Type B pancreatic cell (in vitro differentiated cells): ENCODE results near the gene UCN2. TPM values are rescaled to one million over a fixed set of nuclear protein-coding genes. Genes with fewer than 3 reads are reported as not detected.
"Not testable (repeated sequence)": the region's sequence is repeated elsewhere in the genome, so short reads cannot be mapped to it uniquely, and the experiment has no call there.

Experiments used
- DNase-seq: peaks from one replicate; pipeline ENCODE4 v3.0.0; 2021; ENCODE audit warnings: mixed read lengths; ENCODE audit not compliant: unreplicated experiment; ENCODE audit errors: extremely low spot score
- H3K27ac Mint-ChIP-seq: 2 replicates; pipeline ENCODE4 v1.8.0; 2021; ENCODE audit warnings: mild to moderate bottlenecking, mixed read lengths
- H3K27me3 Mint-ChIP-seq: 2 replicates; pipeline ENCODE4 v1.8.0; 2021; ENCODE audit warnings: mixed read lengths
- H3K36me3 Mint-ChIP-seq: 2 replicates; pipeline ENCODE4 v1.8.0; 2021; ENCODE audit warnings: mixed read lengths
- H3K4me1 Mint-ChIP-seq: one replicate; pipeline ENCODE4 v1.8.0; 2021; ENCODE audit warnings: mixed read lengths; ENCODE audit not compliant: unreplicated experiment
- H3K4me3 Mint-ChIP-seq: 2 replicates; pipeline ENCODE4 v1.8.0; 2021; ENCODE audit warnings: mild to moderate bottlenecking, mixed read lengths
- H3K9me3 Mint-ChIP-seq: 2 replicates; pipeline ENCODE4 v1.8.0; 2021; ENCODE audit warnings: mixed read lengths
- total RNA-seq: library from RNA; stranded (reverse); gene quantifications from 2 replicates; pipeline ENCODE4 v1.2.1, GENCODE V29; 2021; ENCODE audit warnings: low replicate concordance
- TF ChIP-seq, protein P1 (sequence below): fragments of 200-600 bp; sonication (generic); conservative IDR thresholded peaks from 2 replicates; pipeline ENCODE4 v1.5.0; 2021; ENCODE audit warnings: antibody characterized with exemption, mild to moderate bottlenecking

The UCN2 gene
- total RNA-seq, 1 donor from 2014 or later = 0.72 TPM

- Mint-ChIP-seq H3K9me3 (no peaks in the 10 kb centered on the region), H3K36me3 (peaks cover 3% of the 10 kb centered on the region), H3K4me3 (peak overlapping the region; percentile 96), H3K27ac (peak overlapping the region; percentile 77), H3K27me3 (no peaks in the 10 kb centered on the region), H3K4me1 (peaks cover 39% of the 10 kb centered on the region)
- DNase-seq = no peak
- TF ChIP-seq, protein P1, sequence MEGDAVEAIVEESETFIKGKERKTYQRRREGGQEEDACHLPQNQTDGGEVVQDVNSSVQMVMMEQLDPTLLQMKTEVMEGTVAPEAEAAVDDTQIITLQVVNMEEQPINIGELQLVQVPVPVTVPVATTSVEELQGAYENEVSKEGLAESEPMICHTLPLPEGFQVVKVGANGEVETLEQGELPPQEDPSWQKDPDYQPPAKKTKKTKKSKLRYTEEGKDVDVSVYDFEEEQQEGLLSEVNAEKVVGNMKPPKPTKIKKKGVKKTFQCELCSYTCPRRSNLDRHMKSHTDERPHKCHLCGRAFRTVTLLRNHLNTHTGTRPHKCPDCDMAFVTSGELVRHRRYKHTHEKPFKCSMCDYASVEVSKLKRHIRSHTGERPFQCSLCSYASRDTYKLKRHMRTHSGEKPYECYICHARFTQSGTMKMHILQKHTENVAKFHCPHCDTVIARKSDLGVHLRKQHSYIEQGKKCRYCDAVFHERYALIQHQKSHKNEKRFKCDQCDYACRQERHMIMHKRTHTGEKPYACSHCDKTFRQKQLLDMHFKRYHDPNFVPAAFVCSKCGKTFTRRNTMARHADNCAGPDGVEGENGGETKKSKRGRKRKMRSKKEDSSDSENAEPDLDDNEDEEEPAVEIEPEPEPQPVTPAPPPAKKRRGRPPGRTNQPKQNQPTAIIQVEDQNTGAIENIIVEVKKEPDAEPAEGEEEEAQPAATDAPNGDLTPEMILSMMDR = no peak
Measured at GRCh38 chr3:48555231-48555948, 8.2 kb downstream of the UCN2 start.

DNA sequence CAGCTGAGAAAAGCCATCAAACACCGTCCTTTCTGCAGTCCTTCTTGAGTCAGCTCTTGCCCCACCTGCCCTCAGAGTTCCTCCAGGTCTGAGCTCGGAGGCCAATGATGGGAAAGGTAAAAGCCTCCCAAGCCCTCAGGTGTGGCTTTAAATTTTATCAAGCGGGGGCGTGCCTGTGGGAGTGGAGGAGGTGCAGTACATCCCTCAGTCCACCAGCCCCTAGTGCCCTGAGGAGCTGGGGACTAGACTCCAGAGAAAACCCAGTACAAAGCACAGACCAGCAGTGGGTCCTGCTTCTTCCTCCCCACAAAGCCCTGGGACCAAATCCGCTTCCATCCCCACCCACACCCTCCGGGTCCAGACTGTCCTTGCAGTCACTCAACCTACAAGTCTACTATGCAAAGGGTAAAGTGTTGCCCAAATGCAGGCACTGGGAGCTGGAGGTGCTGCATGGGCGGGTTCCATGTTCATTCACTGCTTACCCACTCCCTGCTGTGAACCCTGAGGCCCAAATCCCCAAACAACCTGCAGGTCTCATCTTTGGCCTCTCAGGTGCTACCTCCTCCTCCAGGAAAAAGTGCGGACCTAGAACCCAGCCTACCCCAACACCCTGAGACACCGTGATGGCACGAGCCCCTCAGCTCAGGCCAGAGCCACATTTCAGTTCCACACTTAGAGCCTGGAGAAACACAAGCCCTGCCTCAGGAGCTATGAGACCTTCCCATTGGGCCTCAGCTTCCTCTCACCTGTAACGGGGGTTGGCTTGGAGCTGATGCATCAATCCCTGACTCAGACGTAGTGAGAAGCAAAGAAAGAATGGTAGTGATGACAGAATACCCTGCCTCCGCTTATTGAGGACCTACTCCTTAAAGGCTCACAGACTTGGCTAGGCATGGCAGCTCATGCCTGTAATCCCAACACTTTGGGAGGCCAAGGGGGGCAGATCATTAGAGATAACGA is 9.4 kb downstream of the UCN2 start:
- Mint-ChIP-seq H3K4me1 (peaks cover 27% of the 10 kb centered on the region), H3K4me3 (peak overlapping the region; percentile 36), H3K27me3 (no peaks in the 10 kb centered on the region), H3K9me3 (no peaks in the 10 kb centered on the region), H3K36me3 (peaks cover 3% of the 10 kb centered on the region), H3K27ac (no peak overlapping the region)
- TF ChIP-seq, protein P1 = no peak
- no peak for DNase-seq

DNA sequence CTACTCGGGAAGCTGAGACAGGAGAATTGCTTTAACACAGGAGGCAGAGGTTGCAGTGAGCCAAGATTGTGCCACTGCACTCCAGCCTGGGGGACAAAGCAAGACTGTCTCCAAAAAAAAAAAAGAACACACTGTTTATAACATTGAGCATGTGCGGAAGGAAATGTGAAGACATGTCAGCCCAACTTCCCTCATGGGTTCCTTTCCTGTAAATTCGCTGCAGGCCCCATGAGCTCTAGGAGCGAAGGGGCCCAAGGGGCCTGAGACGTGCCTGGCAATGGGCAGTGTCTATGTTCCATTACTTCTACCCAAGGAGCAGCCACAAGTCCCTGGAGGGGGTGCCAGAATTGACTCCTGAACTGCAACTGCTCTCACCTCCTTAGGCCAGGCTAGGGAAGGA is 10.2 kb downstream of the UCN2 start:
- H3K9me3 Mint-ChIP-seq = no peaks in the 10 kb centered on the region
- peak overlapping the region; percentile 36 for H3K4me3 Mint-ChIP-seq
- H3K27ac Mint-ChIP-seq = peak overlapping the region; percentile 81
- H3K4me1 Mint-ChIP-seq = peaks cover 22% of the 10 kb centered on the region
- H3K27me3 Mint-ChIP-seq = no peaks in the 10 kb centered on the region
- TF ChIP-seq, protein P1 = no peak
- H3K36me3 Mint-ChIP-seq = peaks cover 3% of the 10 kb centered on the region
- no peak for DNase-seq

- H3K36me3 Mint-ChIP-seq = peaks cover 3% of the 10 kb centered on the region
- peak overlapping the region; percentile 81 for H3K27ac Mint-ChIP-seq
- DNase-seq = no peak
- H3K4me3 Mint-ChIP-seq = peak overlapping the region; percentile 37
- no peaks in the 10 kb centered on the region for H3K9me3 Mint-ChIP-seq
- H3K4me1 Mint-ChIP-seq = peaks cover 17% of the 10 kb centered on the region
- TF ChIP-seq, protein P1 = no peak
- H3K27me3 Mint-ChIP-seq = no peaks in the 10 kb centered on the region
Measured at GRCh38 chr3:48552111-48552951, 11.2 kb downstream of the UCN2 start.

GRCh38 chr3:48551651-48552050 is 11.9 kb downstream of the UCN2 start:
- not testable (repeated sequence) for H3K27ac Mint-ChIP-seq, DNase-seq, H3K4me3 Mint-ChIP-seq, H3K27me3 Mint-ChIP-seq, H3K9me3 Mint-ChIP-seq, H3K36me3 Mint-ChIP-seq
- H3K4me1 Mint-ChIP-seq = peaks cover 17% of the 10 kb centered on the region
